GM12875 (cell line): Measurements from ENCODE around the gene ANP32A.

ENCODE experiments used
- H3K4me3 ChIP-seq: one replicate; pipeline ENCODE4 v1.5.1; 2011; ENCODE audit warnings: low read depth, low read length, control low read depth
- TF ChIP-seq, protein P1 (sequence below): IDR thresholded peaks from 2 replicates; pipeline ENCODE4 v1.5.1; 2011; ENCODE audit warnings: low read depth, mild to moderate bottlenecking, control low read depth, inconsistent platforms, low read length, moderate library complexity, borderline replicate concordance; ENCODE audit not compliant: insufficient read depth

The ANP32A gene

GRCh38 chr15:68787609-68788263 lies 33.0 kb downstream of the ANP32A start:
- H3K4me3 ChIP-seq: no peak overlapping the region
- TF ChIP-seq, protein P1, sequence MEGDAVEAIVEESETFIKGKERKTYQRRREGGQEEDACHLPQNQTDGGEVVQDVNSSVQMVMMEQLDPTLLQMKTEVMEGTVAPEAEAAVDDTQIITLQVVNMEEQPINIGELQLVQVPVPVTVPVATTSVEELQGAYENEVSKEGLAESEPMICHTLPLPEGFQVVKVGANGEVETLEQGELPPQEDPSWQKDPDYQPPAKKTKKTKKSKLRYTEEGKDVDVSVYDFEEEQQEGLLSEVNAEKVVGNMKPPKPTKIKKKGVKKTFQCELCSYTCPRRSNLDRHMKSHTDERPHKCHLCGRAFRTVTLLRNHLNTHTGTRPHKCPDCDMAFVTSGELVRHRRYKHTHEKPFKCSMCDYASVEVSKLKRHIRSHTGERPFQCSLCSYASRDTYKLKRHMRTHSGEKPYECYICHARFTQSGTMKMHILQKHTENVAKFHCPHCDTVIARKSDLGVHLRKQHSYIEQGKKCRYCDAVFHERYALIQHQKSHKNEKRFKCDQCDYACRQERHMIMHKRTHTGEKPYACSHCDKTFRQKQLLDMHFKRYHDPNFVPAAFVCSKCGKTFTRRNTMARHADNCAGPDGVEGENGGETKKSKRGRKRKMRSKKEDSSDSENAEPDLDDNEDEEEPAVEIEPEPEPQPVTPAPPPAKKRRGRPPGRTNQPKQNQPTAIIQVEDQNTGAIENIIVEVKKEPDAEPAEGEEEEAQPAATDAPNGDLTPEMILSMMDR: no peak

DNA sequence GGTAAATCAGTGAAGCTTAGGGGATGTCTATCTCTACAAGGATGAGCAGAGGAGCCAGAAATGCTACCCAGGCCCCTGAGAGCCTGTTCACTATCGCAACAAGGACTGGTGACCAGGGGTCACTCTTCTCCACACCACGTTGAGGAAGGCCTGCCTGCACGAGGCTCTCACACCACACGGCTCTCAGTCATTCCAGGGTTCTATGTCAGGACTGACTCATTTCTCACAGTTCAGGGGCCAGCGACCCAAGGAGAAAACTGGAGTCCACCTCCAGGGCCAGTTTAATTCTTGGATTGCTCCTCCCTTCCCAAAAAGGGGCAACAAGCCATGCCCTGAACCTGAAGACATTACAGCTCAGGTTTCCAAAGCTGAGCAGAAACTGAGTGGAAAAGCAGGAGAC lies 33.9 kb downstream of the ANP32A start:
- H3K4me3 ChIP-seq: no peak overlapping the region
- TF ChIP-seq, protein P1: no peak

DNA sequence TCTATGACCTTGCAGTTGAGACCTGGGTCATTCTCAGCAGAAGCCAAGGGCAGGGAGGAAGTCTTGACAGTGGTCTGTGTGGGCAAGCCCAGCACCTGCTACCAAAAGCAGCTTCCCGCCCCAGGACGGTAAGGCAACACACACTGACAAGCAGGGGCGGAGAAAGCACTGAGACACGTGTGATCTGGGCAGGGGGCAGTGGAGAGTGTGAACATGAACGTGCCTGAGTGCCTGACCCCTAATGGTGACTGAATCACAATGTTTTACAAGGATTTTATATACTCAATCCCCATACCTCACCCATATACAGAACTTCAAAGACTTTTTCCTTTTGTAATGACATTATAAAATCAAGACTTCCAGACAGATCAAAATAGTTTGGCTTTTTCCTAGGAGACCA lies 35.2 kb downstream of the ANP32A start:
- no peak overlapping the region for H3K4me3 ChIP-seq
- TF ChIP-seq, protein P1: no peak

DNA sequence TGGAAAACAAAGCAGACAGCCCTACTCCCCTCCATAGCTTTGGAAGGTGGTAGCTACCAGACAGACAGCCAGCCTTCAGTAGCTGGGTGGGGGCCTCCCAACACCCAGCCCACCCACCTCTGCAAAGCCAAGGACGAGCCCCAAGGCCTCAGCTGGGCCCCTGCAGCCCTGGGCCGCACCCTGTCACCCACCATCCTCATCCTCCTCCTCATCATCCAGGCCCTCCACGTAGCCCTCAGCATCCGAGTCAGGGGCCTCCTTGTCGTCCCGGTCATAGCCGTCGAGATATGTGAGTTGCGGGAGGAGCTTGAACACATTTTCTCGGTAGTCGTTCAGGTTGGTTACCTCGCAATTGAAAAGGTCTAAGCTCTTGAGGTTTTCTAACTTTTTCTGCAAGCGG lies 36.5 kb downstream of the ANP32A start:
- TF ChIP-seq, protein P1: no peak
- no peak overlapping the region for H3K4me3 ChIP-seq

DNA sequence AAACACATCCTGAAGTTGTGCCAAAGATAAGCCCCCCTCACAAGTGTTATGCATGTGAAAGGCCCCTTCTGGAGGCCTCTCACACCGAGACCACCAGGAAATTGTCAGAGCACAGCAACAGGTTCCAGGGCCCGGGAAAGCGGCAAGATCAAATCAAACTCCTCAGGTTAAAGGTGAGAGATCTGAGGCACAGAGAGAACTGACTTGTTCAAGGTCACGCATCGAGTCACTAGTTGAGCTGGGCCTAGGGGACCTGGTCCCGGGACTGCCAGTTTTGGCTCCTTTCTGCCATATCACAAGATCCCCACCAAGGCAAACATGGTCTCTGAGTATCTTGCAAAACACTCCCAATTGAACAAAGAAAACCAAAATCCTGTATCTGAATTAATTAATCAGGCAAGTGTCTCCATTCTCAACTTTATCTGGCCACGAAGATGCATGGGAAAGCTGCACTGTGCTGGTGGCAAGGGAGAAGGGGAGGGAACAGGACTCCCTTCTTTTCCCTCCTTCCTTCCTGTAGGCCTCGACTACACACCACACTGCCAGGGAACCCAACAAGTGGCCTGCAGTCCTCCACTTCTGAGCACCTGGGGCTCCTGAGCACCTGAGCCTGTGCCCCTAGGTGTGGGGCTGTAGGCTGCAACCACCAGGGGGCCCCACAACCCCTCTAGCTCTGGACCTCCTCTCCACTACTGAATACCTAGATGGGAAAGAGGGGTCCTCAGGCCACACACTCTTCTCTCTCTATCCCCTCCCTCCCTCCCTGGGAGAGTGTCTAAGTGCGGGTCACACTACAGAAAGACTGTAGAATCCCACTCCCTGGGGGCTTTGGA lies 37.3 kb downstream of the ANP32A start:
- H3K4me3 ChIP-seq: no peak overlapping the region
- TF ChIP-seq, protein P1: peak; percentile 79

DNA sequence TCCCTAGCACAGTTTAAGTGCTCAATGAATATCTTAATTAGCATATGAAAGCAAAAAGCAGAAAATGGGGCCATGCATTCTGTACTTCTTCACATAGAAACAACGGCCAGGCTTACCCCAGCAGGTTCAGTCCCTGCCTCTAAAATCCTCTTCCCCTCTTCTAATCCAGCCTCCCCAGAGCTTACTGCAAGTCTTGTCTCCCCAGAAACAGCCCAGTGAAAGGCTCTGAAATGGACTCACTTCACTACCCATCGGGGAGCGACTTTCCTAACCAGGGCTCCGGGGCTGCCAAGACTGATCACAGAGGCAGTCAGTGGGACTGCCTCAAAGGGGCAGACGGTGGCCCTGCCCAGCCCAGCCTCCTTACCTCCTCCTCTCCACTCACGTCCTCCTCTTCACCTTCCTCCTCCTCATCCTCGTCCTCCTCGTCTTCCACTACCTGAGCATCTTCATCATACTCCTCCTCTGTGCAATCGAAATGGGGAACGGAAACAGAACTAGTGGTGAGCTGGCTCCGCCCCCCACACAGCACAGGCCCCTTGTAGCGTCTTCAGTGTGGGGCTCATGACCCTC lies 38.0 kb downstream of the ANP32A start:
- H3K4me3 ChIP-seq: no peak overlapping the region
- TF ChIP-seq, protein P1: no peak
